HG03095 (cell line): ENCODE results near the gene STAC.
"Not testable (repeated sequence)": the region's sequence is repeated elsewhere in the genome, so short reads cannot be mapped to it uniquely, and the experiment has no call there.

Source experiments
- ATAC-seq: cut with Tn5 transposase; IDR thresholded peaks from one replicate; pipeline ENCODE4 v1.9.1; 2021; ENCODE audit warnings: moderate library complexity; ENCODE audit not compliant: unreplicated experiment

Gene STAC

DNA sequence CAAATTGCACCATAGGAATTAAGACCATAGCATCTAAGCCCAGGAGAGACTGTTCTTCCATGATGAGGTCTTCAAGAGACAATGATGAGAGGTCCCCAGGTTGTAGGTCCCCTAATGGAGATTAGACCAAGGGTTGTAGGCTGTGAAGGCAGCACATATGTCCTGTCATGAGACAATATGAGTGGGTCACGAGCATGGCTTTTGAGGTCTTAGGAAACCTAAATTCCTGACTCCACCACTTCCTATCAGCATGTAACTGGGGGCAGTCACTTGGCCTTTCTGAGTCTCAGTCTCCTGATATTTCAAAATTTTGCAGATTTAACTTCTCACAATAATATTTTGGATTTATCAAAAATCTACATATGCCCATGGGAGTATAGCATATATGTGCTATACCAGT is 31.3 kb downstream of the STAC start:
- no peak for ATAC-seq

DNA sequence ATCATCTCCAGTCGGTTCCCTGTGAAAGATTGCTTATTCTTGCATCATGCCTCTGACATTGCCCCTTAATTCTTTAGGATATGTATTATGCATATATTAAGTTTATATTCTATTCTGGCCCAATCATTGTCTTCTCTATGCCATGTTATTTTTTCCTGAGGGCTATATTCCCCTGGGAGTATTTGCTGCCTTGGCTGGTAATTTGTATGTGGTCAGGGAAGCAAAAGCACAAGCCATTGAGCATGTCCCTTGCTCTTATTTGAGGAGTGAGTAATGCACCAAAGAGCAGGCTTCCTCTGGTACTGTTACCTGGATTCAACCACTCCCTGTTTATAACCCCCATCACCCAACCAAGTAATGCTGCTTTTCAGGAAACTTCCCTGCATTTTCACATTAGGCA is 36.3 kb downstream of the STAC start:
- no peak for ATAC-seq

DNA sequence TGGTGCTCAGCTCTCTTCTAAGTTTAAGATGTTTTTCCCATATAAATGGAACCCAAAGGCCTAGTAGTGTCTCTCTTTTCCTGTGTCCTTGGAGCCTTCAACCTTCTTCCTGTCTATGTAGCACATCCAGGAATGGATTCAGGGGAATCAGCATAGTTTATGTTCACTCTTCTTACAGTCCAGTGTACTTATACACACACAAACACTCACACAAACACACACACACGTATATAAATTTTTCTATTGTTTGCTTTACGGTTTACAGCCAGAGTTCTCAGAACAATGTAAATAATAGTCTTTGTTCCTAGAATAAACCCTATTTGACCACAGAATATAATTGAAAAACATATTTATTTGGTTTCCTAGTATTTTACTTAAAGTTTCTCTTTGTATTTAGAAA is 36.9 kb downstream of the STAC start:
- ATAC-seq, result no peak

DNA sequence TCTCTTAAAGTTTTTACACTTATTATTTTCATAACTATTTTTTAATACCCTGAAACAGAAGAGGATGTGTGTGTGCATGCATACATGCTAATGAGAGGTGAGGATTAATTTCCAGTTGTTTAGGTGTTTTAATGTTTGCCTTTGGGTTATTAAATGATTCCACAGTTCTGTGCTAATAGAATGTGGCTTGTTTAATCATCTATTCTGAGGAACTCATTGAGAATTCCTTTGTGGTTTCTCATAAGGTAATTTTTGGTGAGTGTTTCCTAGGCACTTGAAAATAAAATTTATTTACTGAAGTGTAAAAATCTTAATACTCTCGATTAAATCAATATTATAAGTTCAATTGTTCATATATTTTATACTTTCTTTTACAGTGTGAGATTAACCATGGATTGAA is 38.0 kb downstream of the STAC start:
- no peak for ATAC-seq

DNA sequence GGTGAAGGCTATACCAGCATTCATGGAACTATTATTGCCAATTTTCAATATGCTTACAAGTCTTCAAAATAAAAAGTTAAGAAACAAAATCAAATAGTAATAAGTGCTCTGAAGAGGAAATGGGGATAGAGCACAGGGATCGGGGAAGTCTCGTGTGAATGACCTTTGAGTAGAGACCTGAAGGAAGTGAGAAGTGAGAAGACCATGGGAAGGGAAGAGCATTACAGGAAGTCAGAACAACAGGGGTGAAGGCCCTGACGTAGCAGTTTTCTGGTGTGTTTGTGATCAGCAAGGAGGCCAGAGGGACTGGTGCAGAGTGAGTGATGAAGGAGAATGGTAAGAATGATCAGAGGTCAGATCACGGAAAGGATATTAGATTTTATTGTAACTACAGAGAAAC is 48.1 kb downstream of the STAC start:
- no peak for ATAC-seq

DNA sequence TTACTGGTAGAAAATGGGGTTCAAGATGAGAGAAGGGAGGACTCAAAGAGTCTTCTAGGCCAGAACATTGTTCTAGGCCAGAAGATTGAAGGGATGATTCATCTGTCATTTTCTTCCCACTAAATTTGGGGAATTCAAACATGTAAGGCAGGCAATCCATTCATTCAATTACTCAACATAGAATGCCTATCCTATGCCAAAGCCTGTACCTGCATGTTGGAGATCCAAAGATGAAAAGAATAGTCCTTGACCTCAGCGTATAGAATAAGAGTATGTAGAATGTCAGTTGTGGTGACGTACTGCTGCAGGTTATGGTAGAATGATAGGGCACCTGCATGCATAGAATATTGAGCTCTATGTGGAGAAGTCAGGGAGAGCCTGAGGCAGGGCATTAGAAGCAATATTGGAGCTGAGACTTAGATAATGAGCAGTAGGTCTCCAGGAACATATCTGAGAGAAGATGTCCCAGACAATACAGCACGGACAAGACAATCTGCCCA is 49.7 kb downstream of the STAC start:
- no peak for ATAC-seq

DNA sequence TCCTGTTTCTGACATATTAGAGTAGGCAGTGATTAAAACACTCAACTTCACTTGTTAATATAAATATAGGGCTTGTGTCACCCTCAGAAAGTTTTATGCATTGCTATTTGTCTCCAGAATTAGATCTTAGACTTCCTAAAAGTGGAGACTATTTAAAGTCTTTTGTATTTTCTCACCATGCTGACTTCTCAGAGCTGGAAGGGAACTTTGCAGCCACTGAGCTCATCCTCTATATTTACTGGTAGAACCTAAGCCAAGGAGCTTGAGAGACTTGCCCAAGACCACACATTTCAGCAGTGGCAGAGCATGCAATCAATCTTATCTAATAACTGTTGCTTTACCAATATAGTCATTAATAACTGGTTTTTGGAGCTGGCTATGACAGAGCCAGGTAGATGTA is 53.2 kb downstream of the STAC start:
- no peak for ATAC-seq

DNA sequence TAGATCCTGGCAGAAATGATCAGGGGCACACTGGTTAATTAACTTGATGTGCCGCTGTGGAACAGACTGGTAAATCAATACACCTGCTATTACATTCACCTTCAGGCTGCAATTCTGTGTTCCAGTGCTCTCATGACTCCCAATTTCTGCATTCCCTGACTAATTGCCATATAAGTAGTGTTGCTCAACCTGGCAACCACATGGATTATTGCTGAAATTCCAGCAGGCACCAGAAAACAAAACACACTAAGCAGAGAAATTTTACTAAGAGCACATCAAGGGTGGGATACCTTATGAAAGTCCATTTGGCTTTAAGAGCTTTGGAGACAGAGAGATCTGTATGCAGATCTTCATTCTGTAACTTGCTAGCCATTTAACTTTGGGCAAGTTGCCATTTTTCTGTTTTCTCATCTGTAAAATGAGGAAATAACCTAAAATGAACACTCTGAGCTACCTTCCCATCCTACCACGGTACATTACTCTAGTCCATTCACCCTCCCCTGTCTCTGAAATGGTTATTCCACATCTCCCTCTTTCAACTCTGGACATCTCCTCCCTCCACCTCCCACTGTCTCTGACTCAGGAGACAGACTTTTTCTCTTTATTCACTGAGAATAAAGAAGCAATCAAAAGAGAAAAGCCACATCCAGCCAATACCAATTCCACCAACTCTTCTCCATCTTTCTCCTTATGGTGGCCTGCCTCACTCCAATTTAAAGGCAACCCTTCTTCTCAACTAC is 54.6 kb downstream of the STAC start:
- no peak for ATAC-seq

DNA sequence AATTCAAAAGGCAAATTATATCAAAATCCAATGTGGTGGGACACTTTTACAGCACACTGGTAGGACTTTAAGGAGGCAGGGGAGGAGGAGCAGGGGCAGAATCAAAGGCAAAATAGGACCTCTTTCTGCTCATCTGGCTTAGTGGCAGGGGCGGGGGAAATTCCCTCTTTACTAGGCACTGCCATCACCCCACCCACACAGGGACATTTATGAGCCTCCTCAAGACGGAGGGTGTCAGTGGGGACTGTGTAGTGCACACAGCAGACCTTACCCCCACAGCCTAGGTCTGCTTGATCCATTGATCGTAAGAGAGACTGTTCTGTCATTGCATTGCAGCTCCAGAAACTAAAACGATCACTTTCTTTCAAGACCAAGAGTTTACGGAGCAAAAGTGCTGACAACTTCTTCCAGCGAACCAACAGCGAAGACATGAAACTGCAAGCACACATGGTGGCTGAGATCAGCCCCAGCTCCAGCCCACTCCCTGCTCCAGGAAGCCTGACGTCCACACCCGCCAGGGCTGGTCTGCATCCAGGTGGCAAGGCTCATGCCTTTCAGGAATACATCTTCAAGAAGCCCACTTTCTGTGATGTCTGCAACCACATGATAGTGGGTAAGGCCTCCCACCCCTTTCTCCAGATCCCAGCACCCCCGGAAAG is 62.9 kb downstream of the STAC start:
- ATAC-seq, result no peak

DNA sequence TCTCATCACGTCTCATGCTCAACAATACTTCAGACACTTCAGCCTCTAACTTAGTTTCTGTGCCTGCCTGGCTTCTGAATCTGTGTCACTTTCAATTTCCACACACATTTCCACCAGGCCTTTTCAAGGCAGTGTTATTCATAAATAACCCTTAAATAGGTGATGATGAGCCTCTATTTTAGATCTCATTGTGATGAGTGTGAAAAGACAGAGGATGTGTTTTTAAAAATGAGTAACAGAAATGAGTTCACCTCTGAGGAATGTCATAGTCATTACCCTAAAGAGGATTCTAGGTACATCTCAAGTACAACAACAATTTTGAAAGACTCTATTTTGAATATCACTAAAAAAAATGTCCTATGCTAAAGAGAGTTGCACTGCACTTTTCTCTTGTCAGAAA is 64.6 kb downstream of the STAC start:
- no peak for ATAC-seq

DNA sequence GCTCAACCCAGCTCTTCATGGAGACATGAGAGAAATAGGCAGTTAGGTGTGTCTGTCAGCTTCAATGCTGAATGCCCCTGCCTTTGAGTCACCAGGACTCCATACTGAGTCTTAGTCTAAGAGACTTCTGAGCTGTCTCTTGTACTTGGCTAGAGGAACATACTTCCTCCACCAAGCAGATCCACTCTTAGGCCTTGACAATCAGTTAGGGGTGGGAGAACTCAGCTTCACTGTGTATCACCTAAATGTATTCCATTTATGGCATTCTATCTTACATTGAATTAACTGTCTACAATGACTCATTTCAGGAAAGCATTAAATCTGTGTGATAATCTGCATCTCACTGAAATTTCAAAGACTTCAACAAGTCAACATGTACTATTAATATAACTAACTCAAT is 66.0 kb downstream of the STAC start:
- no peak for ATAC-seq

DNA sequence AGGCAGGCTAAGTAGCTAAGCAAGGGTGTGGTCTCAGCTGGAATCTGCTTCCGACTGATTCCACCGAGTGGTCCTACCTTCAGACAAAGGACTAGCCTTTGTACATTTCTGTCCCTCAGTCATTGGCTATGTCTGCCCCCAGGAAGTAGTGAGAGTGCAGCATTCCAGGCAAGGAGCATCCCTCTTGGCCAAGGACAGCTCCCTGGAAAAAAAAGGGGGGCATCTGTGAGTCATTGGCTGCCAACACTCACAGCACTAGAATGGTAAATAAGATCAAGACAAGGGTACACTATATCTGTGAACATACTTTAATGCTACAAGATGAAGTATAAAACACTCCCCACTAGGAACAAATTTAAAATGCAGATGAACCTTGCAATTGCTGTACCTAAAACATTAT is 66.8 kb downstream of the STAC start:
- no peak for ATAC-seq

DNA sequence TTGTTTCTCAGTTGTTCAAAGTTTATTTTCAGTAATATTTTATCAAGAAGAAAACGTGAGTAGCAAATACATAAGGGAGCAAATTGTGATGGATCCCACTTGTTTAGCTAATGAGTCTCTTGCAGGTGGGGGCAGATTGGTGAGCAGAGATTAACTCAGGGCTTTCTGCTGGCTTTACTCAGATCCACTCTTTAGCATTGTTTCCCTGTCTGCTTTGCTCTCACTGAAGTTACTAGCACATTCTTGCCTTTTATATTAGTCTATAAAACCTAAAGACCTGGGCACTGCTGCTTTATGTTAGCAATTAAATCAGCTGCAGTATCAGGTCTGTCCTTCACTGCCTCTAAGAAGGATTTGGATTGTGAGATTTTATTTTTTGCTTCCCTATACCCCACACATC is 71.5 kb downstream of the STAC start:
- ATAC-seq, result no peak

DNA sequence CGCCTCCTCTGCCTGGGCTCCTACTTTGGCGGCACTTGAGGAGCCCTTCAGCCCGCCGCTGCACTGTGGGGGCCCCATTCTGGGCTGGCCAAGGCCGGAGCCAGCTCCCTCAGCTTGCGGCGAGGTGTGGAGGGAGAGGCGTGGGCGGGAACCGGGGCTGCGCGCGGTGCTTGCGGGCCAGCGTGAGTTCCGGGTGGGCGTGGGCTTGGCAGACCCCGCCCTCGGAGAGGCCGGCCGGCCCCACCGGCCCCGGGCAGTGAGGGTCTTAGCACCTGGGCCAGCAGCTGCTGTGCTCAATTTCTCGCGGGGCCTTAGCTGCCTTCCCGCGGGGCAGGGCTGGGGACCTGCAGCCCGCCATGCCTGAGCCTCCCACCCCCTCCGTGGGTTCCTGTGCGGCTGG is 72.9 kb downstream of the STAC start:
- not testable (repeated sequence) for ATAC-seq

DNA sequence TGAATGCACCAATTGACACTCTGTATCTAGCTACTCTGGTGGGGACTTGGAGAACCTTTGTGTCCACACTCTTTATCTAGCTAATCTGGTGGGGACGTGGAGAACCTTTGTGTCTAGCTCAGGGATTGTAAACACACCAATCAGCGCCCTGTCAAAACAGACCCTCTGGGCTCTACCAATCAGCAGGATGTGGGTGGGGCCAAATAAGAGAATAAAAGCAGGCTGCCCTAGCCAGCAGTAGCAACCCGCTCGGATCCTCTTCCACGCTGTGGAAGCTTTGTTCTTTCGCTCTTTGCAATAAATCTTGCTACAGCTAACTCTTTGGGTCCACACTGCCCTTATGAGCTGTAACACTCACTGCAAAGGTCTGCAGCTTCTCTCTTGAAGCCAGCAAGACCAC is 73.6 kb downstream of the STAC start:
- not testable (repeated sequence) for ATAC-seq

DNA sequence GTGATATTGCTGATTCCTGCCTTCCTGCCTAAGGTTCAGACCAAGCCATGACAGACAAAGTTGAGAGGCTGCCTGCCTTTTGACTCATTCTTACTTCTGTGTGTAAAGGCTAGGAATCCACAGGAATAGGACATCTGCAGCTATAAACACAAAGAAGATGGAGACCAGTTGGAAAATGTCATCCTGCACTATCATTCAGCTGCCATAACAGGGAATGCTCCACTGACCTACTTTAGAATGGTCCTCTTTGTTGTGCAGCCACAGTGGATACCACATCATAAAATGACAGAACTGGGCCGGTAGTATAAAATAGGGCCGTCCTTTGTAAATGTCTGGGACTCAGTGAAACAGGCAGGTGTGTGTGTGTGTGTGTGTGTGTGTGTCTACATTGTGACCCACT is 75.1 kb downstream of the STAC start:
- no peak for ATAC-seq

DNA sequence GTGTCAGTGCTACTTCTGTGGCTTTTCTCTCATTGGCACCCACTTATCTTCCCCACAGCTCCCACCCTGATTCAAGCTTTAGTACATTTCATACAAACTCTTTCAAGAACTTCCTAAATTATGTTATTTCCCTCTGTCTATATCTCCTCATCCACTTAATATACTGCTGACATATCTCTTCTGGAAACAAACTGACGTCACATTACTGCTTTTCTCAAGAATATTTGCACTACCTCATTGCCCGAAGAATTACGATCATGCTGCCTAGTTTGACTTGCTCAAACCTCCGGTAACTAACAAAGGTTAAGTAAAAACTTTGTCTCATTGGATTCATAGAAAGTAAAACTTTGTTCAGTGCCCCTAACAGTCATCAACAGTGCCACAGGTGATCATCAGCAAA is 76.5 kb downstream of the STAC start:
- ATAC-seq, result no peak

DNA sequence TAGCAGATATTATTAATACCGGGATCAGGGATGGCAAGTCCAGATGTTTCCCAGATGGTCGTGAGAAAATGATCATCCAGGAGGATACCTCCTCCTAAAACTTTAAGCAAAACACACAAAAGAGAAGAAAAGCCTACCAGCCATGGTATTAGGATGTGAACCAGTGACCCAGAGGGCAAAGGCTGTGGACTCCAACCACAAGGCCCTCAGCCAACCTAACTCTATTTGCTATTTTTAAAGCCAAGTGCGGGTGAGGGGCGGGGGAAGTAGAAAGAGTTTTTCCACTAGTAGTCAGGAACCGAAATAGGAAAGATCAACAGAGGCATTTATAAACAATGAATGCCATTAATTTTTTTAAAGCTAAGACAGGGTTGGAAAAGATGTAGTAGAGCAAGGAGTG is 77.4 kb downstream of the STAC start:
- no peak for ATAC-seq

DNA sequence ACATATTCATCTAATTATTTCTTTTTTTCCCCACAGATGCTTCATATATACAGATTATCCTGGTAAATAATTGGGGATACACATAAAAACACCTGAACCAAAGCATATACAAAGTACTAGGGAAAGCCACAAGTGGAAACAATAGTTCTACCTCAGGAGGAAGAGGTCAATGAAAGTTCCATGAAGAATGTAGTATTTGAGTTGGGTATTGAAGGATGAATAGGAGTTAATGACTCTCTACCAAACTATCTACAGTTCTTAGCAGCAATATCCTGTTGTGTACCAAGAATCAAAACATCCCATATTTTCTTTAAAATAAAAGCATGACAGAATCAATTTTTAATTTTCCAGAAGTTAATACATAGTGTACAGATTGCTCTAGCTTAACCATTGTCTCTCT is 78.9 kb downstream of the STAC start:
- no peak for ATAC-seq

DNA sequence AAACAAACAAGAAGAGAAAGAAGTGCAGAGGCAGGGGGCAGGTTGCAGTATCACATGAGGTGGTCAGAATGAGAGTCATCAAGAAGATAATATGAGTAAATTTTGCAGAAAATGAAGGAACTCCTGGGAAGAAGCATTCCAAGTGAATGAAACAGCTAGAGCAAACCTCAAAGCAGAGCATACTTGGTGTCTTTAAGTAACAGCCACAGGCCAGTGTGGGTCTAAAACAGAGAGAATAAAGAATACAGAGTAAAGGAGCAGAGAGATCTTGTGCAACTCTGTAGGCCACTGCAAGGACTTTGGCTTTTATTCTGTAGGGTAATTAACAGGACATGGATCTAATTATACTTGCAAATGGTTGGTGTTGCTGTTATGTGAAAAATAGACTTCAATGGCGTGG is 81.3 kb downstream of the STAC start:
- no peak for ATAC-seq

DNA sequence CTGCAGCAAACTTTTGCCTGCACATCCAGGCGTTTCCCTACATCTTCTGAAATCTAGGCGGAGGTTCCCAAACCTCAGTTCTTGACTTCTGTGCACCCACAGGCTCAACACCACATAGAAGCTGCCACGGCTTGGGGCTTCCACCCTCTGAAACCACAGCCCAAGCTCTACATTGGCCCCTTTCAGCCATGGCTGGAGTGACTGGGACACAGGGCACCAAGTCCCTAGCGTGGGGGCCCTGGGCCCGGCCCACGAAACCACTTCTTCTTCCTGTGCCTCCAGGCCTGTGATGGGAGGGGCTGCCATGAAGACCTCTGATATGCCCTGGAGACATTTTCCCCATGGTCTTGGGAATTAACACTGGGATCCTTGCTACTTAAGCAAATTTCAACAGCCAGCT is 91.7 kb downstream of the STAC start:
- ATAC-seq, result not testable (repeated sequence)

DNA sequence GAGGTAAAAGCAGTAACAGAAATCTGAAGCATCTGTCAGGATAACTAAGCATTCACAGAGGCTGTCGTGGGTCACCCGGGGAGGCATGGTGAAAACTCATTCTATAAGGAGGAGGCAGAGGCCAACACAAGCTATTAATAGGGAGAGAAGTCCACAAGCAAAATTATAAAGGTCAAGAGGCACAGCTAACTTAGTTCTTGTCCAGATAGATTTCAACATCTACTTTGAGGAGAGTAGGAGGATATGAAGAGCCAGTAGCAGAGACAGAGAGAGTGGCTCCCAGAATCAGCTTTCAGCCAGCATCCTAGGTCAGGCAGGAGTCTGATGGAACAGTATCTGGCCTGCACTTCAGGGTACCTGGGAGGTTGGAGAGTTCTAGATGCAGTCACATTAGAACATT is 95.3 kb downstream of the STAC start:
- ATAC-seq, result no peak
